Stimulated activated CD8-positive, alpha-beta memory T cell treated with anti-CD3 and anti-CD28 coated beads, Interleukin-4, amount 100 ng/mL, for 4 hours (primary cell): Measurements from ENCODE around the gene IGFBP1.
"Not testable (repeated sequence)": the region's sequence is repeated elsewhere in the genome, so short reads cannot be mapped to it uniquely, and the experiment has no call there.

Experiments used
- DNase-seq, 2 donors: peaks; one replicate each; pipeline ENCODE4 v3.0.0-alpha.2; 2020; ENCODE audit warnings: low read depth in 2 of 2, low spot score in 1 of 2

IGFBP1 gene

DNA sequence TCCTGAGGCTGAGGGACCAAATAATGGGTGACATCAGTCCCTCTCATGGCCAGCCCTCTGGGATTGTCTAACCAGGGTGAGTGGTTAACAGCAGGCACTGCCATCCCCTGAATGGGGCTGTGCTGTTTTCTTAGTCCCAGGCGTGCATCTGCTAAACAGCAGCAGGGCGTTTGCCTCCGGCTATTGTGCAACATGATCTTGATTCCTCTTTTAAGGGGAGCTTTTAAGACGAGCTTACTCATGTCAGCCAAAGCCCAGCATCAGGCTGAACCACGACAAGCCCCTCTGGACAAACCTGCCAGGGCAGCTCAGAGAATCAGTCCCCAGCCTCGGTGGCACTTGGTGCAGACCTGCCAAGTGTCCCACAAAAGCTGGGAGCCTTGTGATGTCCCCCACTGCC, 49.0 kb downstream of the IGFBP1 start:
- no peak for DNase-seq

DNA sequence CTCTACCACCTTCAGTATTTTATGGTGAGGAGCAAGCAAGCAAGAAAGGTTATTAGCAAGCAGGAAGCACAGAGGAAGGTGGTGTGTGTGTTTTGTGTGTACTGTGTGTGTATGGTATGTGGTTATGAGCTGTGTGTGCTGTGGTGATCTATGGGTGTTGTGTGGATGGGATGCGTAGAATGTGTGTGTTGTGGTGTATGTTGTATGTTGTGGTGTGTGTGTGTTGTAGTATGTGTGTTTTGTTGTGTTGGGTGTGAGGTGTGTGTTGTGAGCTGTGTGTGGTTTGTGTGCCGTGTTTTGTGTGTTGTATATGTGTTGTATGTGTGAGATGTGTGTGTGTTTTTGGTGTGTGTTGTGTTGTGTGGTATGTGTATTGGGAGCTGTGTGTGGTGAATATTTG, 49.6 kb downstream of the IGFBP1 start:
- no peak for DNase-seq

DNA sequence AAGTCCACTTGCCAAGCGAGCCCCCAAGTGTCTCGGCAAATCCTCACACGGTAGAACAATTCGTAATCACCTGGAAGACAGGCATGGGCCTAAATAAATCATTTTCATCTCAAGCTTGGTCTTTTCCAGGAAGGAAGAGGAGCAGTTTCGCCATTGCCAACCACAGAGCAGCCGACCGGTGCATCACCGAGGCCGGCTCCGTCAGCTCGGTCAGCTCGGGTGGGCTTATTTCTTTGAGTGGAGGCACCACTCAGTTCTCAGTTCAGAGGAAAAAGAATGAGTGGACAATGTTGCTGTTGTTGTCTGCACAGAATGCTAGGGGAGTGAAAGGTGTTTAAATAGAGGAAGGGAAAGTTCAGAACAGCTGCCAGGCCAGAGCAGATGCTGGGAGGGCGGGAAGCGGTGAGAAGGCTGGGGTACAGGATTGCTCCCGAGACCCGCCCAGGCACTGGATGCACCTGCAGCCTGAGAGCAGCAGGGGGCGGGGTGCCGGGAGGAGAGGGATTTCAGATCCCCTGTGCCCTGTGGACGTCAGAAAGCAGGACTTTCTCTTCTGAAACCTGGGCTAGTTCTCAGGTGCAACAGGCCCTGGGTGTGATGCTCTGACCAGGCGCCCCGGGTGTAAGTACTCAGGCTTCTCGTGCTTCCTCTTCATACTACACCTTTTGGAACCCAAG, 50.5 kb downstream of the IGFBP1 start:
- no peak for DNase-seq

DNA sequence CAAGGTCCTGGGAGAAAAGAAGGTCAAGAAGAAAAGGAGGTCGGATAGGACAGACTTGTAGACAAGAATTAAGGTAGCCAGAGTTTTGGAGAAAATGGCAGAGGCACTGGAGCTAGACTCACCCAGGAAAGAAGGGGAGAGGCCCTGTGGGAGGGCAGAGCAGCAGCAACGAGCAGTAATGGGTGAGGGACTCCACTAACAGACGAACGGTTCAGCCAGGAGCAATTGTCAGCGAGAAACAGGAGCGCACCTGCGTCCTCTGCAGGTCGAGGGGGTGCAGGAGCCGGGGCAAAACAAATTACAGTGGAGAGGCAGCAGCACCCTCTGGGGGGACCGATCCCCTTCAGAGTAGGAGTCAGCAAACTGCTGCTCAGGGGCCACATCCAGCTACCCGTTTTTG, 51.3 kb downstream of the IGFBP1 start:
- DNase-seq = no peak

DNA sequence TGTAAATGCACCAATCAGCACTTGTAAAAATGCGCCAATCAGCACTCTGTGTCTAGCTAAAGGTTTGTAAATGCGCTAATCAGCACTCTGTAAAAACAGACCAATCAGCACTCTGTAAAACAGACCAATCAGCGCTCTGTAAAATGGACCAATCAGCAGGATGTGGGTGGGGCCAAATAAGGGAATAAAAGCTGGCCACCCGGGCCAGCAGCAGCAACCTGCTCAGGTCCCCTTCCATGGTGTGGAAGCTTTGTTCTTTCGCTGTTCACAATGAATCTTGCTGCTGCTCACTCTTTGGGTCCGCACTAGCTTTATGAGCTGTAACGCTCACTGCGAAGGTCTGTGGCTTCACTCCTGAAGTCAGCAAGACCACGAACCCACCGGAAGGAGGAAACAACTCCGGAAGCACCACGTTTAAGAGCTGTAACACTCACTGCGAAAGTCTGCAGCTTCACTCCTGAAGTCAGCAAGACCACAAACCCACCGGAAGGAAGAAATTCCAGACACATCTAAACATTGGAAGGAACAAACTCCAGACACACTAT, 52.0 kb downstream of the IGFBP1 start:
- DNase-seq = not testable (repeated sequence)

DNA sequence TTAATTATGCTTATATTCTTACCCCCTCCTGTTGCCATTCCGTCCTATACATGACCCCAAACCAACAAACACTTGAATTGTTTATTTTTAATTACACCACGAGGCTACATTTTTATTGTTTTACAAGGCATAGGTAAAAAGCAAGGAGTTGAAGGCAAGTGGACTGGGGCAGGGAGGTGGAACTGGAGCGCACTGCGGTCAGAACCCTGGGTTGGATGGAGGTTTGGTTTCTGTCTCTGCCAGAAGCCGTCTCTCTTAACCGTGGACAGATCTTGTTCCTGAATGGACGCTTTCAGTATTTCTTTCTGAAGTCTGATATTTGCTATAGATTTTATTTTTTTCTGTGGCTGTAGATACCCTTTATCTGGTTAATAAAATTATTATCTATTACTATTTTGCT, 52.7 kb downstream of the IGFBP1 start:
- DNase-seq = no peak
